K562 treated with DMSO at 1 percent for 24 hours (cell line): ENCODE data around the gene SAMD9L. TPM values are rescaled to one million over a fixed set of nuclear protein-coding genes. Genes with fewer than 3 reads are reported as not detected.

Experiments
- total RNA-seq: library from RNA; unstranded; fragments of 300-600 nt; gene quantifications from 2 replicates; pipeline ENCODE4 v1.2.3, GENCODE V29; 2022; ENCODE audit warnings: low read depth; ENCODE audit not compliant: insufficient read depth

Gene SAMD9L
- total RNA-seq: 0.78 and 2.7 TPM in 2 replicates

GRCh38 chr7:93148144-93148543 is at the start of gene SAMD9L:
TSS of gene SAMD9L (minus strand) at chr7:93148385. CDS start at chr7:93135971, 12,414 bp downstream.

GRCh38 chr7:93117852-93118530 is 30.2 kb downstream of the SAMD9L start, which contains the start of gene SAMD9:
TSS of gene SAMD9 (minus strand) at chr7:93117979. CDS start at chr7:93106097, 11,882 bp downstream.

Other genes with a start within 250 kb of the SAMD9L start
- gene SAMD9, start 30.4 kb downstream of the SAMD9L start, total RNA-seq: 2.4 and 3.1 TPM in 2 replicates
- 5.4 and 5.7 TPM in 2 replicates for gene HEPACAM2, start 78.1 kb upstream of the SAMD9L start, total RNA-seq
- gene VPS50, start 84.0 kb upstream of the SAMD9L start, total RNA-seq: 6.7 and 6.9 TPM in 2 replicates